Fibroblast of skin of left biceps (primary cell): ENCODE data around the gene CENPC.
"Not testable (repeated sequence)": the region's sequence is repeated elsewhere in the genome, so short reads cannot be mapped to it uniquely, and the experiment has no call there.

Experiments
- DNase-seq, 2 experiments: peaks; one replicate each; pipeline ENCODE4 v3.0.0-alpha.2; 2013; ENCODE audit warnings: low read depth in 2 of 2

CENPC gene

GRCh38 chr4:67552146-67552792 lies 7.0 kb upstream of the CENPC start:
- not testable (repeated sequence) for DNase-seq

- DNase-seq = no peak
Observed at GRCh38 chr4:67550857-67551256, 5.6 kb upstream of the CENPC start.

DNA sequence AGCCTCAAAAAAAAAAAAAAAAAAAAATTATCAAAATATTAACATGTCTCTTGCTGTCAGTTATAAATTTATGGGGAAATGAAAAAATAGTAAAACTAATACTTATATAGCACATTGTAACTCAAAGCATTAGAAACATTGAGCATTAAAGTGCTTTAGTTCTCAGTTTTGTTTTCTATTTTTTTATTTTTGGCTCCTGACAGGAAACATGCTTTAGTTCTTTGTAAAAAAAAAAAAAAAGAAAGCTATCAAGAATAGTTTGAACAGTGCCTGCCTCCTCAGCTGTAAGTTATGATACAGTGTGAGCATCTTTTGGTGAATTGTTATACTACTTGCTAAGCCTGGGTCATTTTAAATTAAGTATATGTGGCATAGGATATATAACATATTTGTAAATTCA lies 5.1 kb upstream of the CENPC start:
- no peak for DNase-seq

GRCh38 chr4:67549123-67549522 lies 3.8 kb upstream of the CENPC start:
- DNase-seq = no peak

GRCh38 chr4:67546971-67547370 lies 1.7 kb upstream of the CENPC start:
- no peak for DNase-seq

GRCh38 chr4:67546004-67546356 lies 677 bp upstream of the CENPC start:
- no peak for DNase-seq

- no peak for DNase-seq
Observed at GRCh38 chr4:67542076-67542475, 3.2 kb downstream of the CENPC start.

DNA sequence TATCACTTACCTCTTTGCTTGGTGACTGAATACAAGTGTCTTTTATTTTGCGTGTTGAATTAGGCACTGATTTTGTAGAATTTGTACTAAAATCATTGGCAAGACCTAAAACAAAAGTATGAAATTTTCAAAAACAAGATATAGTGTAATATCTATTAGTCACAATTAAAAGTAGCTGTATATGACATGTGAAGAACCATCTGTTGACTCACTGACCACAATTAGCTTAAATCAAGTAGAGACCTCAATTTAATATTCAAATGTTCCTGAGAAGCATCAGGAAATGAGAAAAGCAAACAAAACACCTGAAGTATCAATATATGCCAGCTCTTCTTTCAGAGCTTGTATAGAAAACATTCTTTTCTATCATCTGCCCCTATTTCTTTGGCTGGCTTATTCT lies 5.5 kb downstream of the CENPC start:
- DNase-seq = no peak

DNA sequence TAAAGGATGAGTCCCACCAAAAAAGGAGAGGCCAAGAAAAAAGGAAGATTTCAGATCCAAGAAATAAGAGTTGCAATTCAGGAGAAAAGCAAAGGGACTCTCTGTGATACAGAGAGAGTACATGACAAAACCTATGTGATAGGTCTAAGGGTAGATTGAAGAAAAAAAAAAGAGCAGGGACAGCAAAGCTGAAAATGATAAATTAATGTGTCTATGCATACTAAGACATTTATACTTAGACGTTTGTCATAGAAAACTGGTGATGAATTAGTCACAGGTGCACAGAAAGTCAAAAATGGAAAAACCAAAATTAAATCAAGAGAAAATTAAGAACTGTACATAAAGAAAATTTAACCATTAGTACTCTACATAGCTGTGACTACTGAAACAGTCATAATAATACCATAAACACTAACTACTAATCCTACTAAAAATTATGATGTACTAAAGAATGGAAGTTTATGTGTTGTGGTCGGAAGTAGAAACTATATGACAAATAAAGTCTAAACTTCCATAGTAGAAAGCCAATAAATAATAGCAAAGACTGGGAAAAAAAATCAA lies 9.9 kb downstream of the CENPC start:
- no peak for DNase-seq

DNA sequence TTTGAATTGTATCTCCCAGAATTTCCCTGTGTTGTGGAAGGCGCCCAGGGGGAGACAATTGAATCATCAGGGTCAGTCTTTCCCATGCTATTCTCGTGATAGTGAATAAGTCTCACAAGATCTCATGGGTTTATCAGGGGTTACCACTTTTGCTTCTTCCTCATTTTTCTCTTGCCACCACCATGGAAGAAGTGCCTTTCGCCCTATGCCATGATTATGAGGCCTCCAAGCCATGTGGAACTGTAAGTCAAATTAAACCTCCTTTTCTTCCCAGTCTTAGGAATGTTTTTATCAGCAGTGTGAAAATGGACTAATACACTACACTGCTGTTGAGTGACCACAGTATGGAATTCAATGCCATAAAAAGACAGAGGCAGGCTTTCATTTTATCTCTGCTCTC lies 12.2 kb downstream of the CENPC start:
- no peak for DNase-seq

DNA sequence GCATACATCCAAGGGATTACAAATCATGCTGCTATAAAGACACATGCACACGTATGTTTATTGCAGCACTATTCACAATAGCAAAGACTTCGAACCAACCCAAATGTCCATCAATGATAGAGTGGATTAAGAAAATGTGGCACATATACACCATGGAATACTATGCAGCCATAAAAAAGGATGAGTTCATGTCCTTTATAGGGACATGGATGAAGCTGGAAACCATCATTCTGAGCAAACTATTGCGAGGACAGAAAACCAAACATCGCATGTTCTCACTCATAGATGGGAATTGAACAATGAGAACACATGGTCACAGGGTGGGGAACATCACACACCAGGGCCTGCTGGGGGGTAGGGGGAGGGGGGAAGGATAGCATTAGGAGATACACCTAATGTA lies 12.9 kb downstream of the CENPC start:
- DNase-seq = not testable (repeated sequence)

DNA sequence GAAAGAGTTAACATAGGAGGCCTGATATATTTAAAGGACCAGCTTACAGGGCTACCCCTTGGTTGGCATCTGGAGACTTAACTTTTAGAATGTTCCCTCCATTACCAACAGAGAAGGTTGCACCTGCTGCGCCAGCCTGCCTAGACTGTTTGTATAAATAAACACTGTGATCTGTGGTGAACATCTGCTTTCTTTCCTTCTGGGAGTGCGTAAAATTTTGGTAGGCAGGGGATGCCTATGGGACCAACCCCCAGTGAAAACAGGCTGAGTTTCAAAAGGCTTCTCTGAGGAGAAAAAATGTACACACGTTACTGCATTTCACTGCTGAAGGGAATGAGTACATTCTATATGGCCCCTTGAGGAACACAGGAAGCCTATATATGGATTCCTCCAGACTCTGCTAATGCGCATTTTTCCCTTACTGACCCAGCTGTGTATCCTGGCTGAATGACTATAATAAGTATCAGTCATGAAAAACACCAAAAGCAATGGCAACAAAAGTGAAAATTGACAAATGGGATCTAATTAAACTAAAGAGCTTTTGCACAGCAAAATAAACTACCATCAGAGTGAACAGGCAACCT lies 13.8 kb downstream of the CENPC start:
- DNase-seq = no peak

DNA sequence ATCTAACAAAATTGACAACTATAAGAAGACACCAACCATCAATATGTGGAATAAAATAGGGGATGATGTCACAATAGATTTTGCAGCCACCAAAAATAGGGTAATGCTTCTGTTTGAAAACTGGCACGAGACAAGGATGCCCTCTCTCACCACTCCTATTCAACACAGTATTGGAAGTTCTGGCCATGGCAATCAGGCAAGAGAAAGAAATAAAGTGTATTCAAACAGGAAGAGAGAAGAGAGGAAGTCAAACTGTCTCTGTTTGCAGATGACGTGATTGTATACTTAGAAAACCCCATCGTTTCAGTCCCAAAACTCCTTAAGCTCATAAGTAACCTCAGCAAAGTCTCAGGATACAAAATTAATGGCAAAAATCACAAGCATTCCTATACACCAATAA lies 21.2 kb downstream of the CENPC start:
- not testable (repeated sequence) for DNase-seq

GRCh38 chr4:67522851-67523671 lies 22.2 kb downstream of the CENPC start:
- no peak for DNase-seq

DNA sequence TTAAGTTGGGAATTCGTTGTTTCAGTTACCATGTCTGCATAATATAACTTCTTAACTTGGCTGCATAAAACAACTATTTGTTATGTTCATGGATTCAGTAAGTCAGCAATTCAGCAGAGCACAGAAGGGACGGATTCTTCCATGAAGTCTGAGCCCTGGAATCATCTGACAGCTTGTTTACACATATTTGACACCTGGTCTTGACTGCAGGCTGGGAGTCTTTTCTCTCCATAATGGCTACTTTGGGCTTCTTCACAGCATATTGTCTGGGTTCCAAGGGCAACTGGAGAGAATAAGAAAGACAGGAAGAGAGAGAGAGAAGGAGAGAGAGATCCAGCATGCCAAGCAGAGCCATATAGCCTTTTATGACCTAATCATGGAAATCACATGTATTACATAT lies 23.1 kb downstream of the CENPC start:
- DNase-seq = no peak

DNA sequence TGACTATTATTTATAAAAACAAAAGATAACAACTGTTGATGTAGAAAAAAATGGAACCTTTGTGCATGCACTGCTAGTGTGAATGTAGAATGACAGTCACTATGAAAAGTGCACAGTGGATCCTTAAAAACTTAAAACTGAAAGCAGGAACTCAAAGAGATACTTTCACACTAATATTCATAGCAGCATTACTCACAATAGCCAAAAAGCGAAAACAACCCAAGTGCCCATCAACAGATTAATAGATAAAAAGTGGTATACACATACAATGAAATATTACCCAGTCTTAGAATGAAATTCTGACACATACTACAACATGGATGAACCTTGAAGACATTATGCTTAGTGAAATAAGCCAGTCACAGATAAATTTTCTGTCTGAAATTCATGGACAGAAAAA lies 23.8 kb downstream of the CENPC start:
- DNase-seq = no peak

DNA sequence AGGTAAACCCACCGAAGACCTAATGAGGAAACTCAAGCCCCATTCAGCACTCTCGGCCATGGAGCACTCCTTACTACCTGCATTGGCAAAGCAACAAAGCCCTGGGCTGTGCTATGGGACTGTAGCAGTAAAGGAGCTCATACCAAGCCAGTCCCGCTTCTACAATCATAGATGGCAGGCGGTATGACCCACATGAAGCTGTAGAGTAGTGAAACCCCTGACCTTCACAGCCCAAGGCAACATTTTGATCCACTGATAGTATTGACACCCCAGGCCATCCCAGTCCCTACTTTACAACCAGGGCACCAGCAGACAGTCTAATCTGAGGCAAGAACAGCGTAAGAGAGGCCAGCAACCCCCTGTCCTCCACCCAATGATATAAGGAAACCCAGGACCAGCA lies 25.2 kb downstream of the CENPC start:
- DNase-seq = no peak

GRCh38 chr4:67512501-67512900 lies 32.8 kb downstream of the CENPC start:
- DNase-seq = no peak

DNA sequence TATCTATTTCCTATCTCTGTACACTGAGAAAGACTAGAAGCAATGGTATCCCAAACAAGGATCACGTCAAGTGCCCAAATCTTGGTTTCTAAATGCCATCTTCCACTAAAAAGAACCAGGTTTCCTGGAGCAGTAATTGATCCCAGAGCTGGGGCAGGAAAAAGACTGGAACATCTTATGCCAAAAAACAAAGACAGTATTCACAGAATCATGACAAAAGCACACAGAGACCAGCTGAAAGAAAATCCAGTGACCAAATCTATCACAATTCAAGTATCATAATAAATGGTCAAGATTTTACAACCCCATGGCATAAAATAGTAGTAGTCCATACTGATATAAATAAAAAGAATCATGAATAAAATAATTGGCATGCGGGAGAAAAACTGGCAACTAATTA lies 44.9 kb downstream of the CENPC start:
- no peak for DNase-seq

GRCh38 chr4:67499799-67500198 lies 45.5 kb downstream of the CENPC start:
- no peak for DNase-seq

DNA sequence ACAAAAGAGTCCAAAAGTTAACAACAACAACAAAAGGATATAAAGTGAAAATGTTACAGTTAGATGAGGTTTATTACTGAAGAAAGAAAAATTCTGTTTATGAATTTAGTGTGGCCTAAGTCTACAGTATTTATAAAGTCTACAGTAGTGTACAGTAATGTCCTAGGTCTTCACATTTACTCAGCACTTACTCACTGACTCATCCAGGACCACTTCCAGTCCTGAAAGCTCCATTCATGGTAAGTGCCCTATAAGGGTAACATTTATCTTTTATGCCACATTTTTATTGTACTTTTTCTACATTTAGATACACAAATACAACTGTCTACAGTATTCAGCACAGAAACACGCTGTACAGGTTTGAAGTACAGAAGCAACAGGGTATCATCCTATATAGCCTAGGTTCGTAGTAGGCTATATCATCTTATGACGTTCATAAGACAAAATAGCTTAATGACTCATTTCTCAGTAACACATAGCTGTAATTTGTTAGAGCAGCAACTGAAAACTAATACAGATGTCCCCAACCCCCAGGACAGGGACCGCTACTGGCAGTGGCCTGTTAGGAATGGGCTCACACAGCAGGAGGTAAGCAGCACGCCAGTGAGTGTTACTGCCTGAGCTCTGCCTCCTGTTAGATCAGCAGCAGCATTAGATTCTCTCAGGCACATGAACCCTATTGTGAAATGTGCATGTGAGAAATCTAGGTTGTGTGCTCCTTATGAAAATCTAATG lies 61.3 kb downstream of the CENPC start:
- DNase-seq = peak; percentile 25 to 27

DNA sequence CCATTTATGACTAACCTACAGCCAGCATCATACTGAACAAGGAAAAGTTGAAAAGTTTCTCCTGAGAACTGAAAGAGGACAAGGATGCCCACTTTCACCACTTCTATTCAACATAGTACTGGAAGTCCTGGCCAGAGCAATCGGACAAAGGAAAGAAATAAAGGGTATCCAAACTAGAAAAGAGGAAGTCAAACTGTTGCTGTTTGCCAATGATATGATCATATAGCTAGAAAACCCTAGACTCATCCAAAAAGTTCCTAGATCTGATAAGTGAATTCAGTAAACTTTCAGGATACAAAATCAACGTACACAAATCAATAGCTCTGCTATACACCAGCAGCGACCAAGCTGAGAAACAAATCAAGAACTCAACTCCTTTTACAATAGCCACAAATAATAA lies 64.5 kb downstream of the CENPC start:
- DNase-seq = no peak
